ENCODE results near the gene CAPS. TPM values are rescaled to one million over a fixed set of nuclear protein-coding genes. Genes with fewer than 3 reads are reported as not detected.

The CAPS gene
- total and polyA plus RNA-seq, 10 donors: 14.7 to 61.8 (median 18.7) TPM

- WGBS, 5 donors: 93 to 95% (median 93%) methylated on average over 37 to 42 of the region's 42 CpGs
- no peak for DNase-seq
Measured at GRCh38 chr19:5914946-5915781, 1.1 kb downstream of the CAPS start.

DNA sequence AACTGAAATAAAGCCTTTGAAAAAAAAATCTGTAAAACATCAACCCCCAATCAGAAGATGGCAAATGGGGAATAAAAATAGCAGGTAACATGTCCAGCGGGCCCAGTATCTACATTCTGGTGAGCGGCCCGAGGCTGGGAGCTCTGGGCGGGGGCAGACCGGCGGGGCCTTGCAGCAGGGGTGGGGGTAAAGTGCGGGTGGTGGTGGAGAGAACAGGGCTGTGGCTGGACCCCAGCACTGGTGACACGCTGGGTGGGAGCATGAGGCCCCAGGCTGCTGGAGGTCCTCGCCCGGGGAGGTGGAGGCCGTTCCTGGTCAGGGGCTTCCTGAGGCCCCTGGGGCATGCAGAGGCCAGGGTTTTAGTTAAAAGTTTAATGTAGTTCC, 1.7 kb downstream of the CAPS start:
- no peak for DNase-seq
- TF ChIP-seq POLR2A (IDR thresholded peaks at IDR 0.05) (no peak), POLR2AphosphoS5 (IDR thresholded peaks at IDR 0.05) (no peak)
- TF ChIP-seq, protein P1, sequence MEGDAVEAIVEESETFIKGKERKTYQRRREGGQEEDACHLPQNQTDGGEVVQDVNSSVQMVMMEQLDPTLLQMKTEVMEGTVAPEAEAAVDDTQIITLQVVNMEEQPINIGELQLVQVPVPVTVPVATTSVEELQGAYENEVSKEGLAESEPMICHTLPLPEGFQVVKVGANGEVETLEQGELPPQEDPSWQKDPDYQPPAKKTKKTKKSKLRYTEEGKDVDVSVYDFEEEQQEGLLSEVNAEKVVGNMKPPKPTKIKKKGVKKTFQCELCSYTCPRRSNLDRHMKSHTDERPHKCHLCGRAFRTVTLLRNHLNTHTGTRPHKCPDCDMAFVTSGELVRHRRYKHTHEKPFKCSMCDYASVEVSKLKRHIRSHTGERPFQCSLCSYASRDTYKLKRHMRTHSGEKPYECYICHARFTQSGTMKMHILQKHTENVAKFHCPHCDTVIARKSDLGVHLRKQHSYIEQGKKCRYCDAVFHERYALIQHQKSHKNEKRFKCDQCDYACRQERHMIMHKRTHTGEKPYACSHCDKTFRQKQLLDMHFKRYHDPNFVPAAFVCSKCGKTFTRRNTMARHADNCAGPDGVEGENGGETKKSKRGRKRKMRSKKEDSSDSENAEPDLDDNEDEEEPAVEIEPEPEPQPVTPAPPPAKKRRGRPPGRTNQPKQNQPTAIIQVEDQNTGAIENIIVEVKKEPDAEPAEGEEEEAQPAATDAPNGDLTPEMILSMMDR (IDR thresholded peaks at IDR 0.05 in 8 of 11, conservative IDR thresholded peaks at IDR 0.05 in 3 of 11): no peak
- Histone ChIP-seq H3K27ac (no peak overlapping the region), H3K27me3 (replicated peaks in 1 of 7) (no peaks in the 10 kb centered on the region), H3K4me1 (no peaks in the 10 kb centered on the region), H3K36me3 (peaks cover 12 to 94% (median 64%) of the 10 kb centered on the region in 6 donors), H3K9me3 (no peaks in the 10 kb centered on the region), H3K4me3 (no peak overlapping the region)
- 91 to 95% (median 92%) methylated on average over 11 of the region's 11 CpGs for WGBS, 5 donors
- intact Hi-C loops (cut with DNase I; ENCODE audit: low total_unique reads): no loop called here

More at GRCh38 chr19:5914946-5915781, 1.1 kb downstream of the CAPS start:
- no peak overlapping the region for H3K27ac ChIP-seq
- intact Hi-C loops (cut with DNase I; ENCODE audit: low total_unique reads): no loop called here
- no peaks in the 10 kb centered on the region for H3K4me1 ChIP-seq
- no peaks in the 10 kb centered on the region for H3K9me3 ChIP-seq
- H3K4me3 ChIP-seq: no peak overlapping the region
- H3K36me3 ChIP-seq: peaks cover 12 to 94% (median 59%) of the 10 kb centered on the region in 6 donors
- no peaks in the 10 kb centered on the region for H3K27me3 ChIP-seq (replicated peaks in 1 of 7)
- TF ChIP-seq, protein P1 (IDR thresholded peaks at IDR 0.05 in 8 of 11, conservative IDR thresholded peaks at IDR 0.05 in 3 of 11): no peak
- peak; percentile 4 to 61 (median 36) for TF ChIP-seq POLR2AphosphoS5 (IDR thresholded peaks at IDR 0.05)

DNA sequence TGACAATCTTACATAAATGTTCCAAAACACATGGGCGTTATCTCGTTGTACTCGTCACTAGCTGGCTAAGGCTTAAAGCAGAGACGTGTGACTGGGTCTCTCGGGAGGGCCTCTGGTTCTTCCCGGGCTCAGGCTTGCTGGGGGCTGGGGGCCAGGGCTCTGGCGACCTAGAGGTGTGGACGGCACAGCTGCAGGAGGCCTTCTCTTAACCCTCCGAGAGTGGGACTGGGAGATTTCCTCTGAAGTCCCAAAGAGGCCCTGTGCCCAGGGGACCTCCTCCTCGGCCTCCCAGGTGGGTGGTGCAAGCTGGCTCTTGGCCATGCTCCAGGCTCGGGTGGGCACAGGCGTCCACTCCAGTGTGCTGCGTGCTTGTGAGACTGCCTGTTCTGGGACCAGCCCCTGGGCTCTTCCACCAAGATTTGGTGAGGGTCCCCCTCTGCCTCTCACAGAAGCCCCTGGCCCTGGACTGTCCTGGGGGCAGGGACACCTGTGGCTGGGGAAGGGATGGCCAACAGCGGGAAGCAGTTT, 2.2 kb downstream of the CAPS start:
- DNase-seq: no peak
- TF ChIP-seq, protein P1 (IDR thresholded peaks at IDR 0.05 in 8 of 11, conservative IDR thresholded peaks at IDR 0.05 in 3 of 11): no peak
- TF ChIP-seq POLR2AphosphoS5 (IDR thresholded peaks at IDR 0.05): peak in 2 of 3 donors; percentile 21 to 31
- peaks cover 0 to 3% (median under 1%) of the 10 kb centered on the region in 6 donors for H3K4me1 ChIP-seq
- H3K27ac ChIP-seq: no peak overlapping the region
- WGBS, 5 donors: 75 to 90% (median 84%) methylated on average over 10 to 14 of the region's 14 CpGs
- peaks cover 12 to 94% (median 67%) of the 10 kb centered on the region in 6 donors for H3K36me3 ChIP-seq
- H3K27me3 ChIP-seq (replicated peaks in 1 of 7): no peaks in the 10 kb centered on the region
- no peak overlapping the region for H3K4me3 ChIP-seq
- no peaks in the 10 kb centered on the region for H3K9me3 ChIP-seq
- intact Hi-C loops (cut with DNase I; ENCODE audit: low total_unique reads): no loop called here

DNA sequence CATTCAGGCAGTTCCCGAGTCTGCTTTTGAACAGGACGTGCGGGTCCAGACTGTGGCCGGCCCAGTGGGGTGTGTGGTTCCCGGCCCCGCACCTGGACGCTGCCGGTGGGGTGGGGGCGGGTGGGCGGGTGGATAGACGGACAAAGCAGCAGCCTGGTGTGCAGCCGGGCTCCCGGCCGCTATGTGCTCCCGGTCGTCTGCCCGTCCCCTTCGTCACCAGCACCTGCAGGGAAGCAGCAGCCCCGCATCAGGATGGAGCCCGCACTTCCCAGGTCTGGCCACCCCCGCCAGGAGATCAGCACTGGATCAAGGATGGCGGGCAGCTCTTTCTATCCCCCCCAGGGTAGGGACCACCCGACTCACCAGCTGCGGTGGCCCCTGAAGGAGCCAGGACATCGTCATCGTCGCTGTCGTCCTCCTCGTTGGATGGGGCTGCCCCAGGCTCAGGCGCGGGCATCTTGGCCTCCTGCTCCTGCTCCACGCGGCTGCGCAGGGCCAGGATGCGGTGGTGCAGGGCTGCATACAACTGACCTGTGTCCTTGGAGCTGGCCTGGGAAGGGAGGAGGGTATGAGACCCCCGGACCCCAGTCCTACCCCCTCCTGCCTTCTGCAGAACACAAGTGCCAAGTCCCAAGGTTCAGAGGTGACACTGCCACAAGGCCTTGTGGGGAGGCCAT, 3.5 kb downstream of the CAPS start:
- H3K4me1 ChIP-seq: peaks cover 0 to 14% (median 10%) of the 10 kb centered on the region in 6 donors
- peaks cover 12 to 97% (median 77%) of the 10 kb centered on the region in 6 donors for H3K36me3 ChIP-seq
- DNase-seq: no peak
- H3K27ac ChIP-seq: no peak overlapping the region
- H3K9me3 ChIP-seq: no peaks in the 10 kb centered on the region
- H3K27me3 ChIP-seq (replicated peaks in 1 of 7): no peaks in the 10 kb centered on the region
- no peak overlapping the region for H3K4me3 ChIP-seq
- TF ChIP-seq POLR2AphosphoS5 (IDR thresholded peaks at IDR 0.05) (peak in 1 of 3 donors; percentile 51), POLR2A (IDR thresholded peaks at IDR 0.05) (no peak)
- intact Hi-C loops (cut with DNase I; ENCODE audit: low total_unique reads): no loop called here
- 94 to 97% (median 95%) methylated on average over 23 to 36 of the region's 36 CpGs for WGBS, 5 donors
